Suprapubic skin (tissue), 4 donors: ENCODE measurements around the gene CTNNA2. TPM values are rescaled to one million over a fixed set of nuclear protein-coding genes. Genes with fewer than 3 reads are reported as not detected.

Source experiments
- DNase-seq, 2 donors: peaks; one replicate each; pipeline ENCODE4 v3.0.0-alpha.2; 2019; ENCODE audit warnings: low spot score in 2 of 2
- H3K27ac ChIP-seq: fragments of 200-600 bp; sonication (generic); one replicate; pipeline ENCODE4 v1.5.1; 2019
- H3K27me3 ChIP-seq: fragments of 200-600 bp; sonication (generic); one replicate; pipeline ENCODE4 v1.5.1; 2019
- H3K36me3 ChIP-seq: fragments of 200-600 bp; sonication (generic); one replicate; pipeline ENCODE4 v1.5.1; 2019
- H3K4me1 ChIP-seq: fragments of 200-600 bp; sonication (generic); one replicate; pipeline ENCODE4 v1.5.1; 2019
- H3K4me3 ChIP-seq: fragments of 200-600 bp; sonication (generic); one replicate; pipeline ENCODE4 v1.5.1; 2019; ENCODE audit warnings: mild to moderate bottlenecking
- H3K9me3 ChIP-seq: fragments of 200-600 bp; sonication (generic); one replicate; pipeline ENCODE4 v1.5.1; 2019
- EP300 ChIP-seq: sonication (generic); formaldehyde crosslinking; IDR thresholded peaks from one replicate; pipeline ENCODE4 v1.6.1; 2017; ENCODE audit warnings: antibody characterized with exemption
- POLR2A ChIP-seq, 2 donors: fragments of 450-650 bp; IDR thresholded peaks; one replicate each; pipeline ENCODE4 v1.6.1; 2017; ENCODE audit warnings: antibody characterized with exemption in 2 of 2, mild to moderate bottlenecking in 2 of 2, moderate library complexity in 2 of 2
- POLR2AphosphoS5 ChIP-seq, 3 donors: sonication (generic); formaldehyde crosslinking; IDR thresholded peaks; one replicate each; pipeline ENCODE4 v1.6.1; 2017; ENCODE audit warnings: antibody characterized with exemption in 3 of 3
- WGBS: methylation state at CpG from one replicate; pipeline ENCODE4 v1.1.5; 2018; 5-methylcytosine and 5-hydroxymethylcytosine counted together
- total RNA-seq, 4 donors: library from RNA; depleted of rRNA; stranded (reverse); fragments of >200 nt; gene quantifications; one replicate each; pipeline ENCODE4 v1.1.0, GENCODE V29; 2016
- TF ChIP-seq, protein P1 (sequence below), 2 donors: fragments of 200-600 bp in 1 of 2; fragments of 450-650 bp in 1 of 2; sonication (generic) in 1 of 2; IDR thresholded peaks; one replicate each; pipeline ENCODE4 v1.5.1; 2016 to 2019; ENCODE audit warnings: antibody characterized with exemption in 2 of 2, mild to moderate bottlenecking in 1 of 2, moderate library complexity in 1 of 2

Gene CTNNA2
- total RNA-seq, 4 donors from 2014 or later: 0.15 to 0.21 TPM; not detected in 2

- H3K4me3 ChIP-seq: no peak overlapping the region
- H3K4me1 ChIP-seq: no peaks in the 10 kb centered on the region
- no peak overlapping the region for H3K27ac ChIP-seq
- WGBS: 75% methylated on average over 5 of the region's 5 CpGs
- no peaks in the 10 kb centered on the region for H3K9me3 ChIP-seq
- H3K27me3 ChIP-seq: no peaks in the 10 kb centered on the region
- DNase-seq: no peak
- no peaks in the 10 kb centered on the region for H3K36me3 ChIP-seq
- no peak for TF ChIP-seq POLR2A (IDR thresholded peaks at IDR 0.05)
- TF ChIP-seq, protein P1, sequence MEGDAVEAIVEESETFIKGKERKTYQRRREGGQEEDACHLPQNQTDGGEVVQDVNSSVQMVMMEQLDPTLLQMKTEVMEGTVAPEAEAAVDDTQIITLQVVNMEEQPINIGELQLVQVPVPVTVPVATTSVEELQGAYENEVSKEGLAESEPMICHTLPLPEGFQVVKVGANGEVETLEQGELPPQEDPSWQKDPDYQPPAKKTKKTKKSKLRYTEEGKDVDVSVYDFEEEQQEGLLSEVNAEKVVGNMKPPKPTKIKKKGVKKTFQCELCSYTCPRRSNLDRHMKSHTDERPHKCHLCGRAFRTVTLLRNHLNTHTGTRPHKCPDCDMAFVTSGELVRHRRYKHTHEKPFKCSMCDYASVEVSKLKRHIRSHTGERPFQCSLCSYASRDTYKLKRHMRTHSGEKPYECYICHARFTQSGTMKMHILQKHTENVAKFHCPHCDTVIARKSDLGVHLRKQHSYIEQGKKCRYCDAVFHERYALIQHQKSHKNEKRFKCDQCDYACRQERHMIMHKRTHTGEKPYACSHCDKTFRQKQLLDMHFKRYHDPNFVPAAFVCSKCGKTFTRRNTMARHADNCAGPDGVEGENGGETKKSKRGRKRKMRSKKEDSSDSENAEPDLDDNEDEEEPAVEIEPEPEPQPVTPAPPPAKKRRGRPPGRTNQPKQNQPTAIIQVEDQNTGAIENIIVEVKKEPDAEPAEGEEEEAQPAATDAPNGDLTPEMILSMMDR (IDR thresholded peaks at IDR 0.05): no peak
- TF ChIP-seq EP300: no peak
- TF ChIP-seq POLR2AphosphoS5 (IDR thresholded peaks at IDR 0.05): no peak
Measured at GRCh38 chr2:79966369-79966768, 453.5 kb downstream of the CTNNA2 start.

DNA sequence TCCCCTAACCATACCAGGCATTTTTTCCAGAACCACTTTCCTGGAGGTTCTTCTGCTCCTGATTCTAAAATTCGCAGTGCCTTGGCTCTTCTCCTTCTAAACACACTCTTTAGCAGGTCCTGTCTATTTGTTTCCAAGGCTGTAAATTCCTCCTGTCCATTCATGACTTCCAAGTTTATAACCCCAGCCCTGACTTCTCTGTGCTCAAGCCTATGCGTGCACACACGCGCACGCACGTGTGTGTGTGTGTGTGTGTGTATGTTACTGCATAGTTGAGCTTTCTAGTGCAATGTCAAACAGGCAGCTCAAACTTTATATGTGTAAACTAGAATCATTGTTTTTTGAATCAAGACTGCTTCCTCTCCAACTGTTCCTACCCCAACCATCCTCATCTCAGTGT lies 454.0 kb downstream of the CTNNA2 start:
- Histone ChIP-seq H3K4me1 (no peaks in the 10 kb centered on the region), H3K27me3 (no peaks in the 10 kb centered on the region), H3K4me3 (no peak overlapping the region), H3K9me3 (no peaks in the 10 kb centered on the region), H3K27ac (no peak overlapping the region), H3K36me3 (no peaks in the 10 kb centered on the region)
- no peak for TF ChIP-seq POLR2AphosphoS5 (IDR thresholded peaks at IDR 0.05)
- TF ChIP-seq EP300: no peak
- no peak for TF ChIP-seq POLR2A (IDR thresholded peaks at IDR 0.05)
- TF ChIP-seq, protein P1 (IDR thresholded peaks at IDR 0.05): no peak
- no peak for DNase-seq
- WGBS: 64% methylated on average over 6 of the region's 6 CpGs

GRCh38 chr2:79971807-79972206 lies 459.0 kb downstream of the CTNNA2 start:
- WGBS: 82% methylated on average over 2 of the region's 2 CpGs
- TF ChIP-seq, protein P1 (IDR thresholded peaks at IDR 0.05): no peak
- no peak for TF ChIP-seq POLR2A (IDR thresholded peaks at IDR 0.05)
- no peak for TF ChIP-seq EP300
- no peak for TF ChIP-seq POLR2AphosphoS5 (IDR thresholded peaks at IDR 0.05)
- DNase-seq: no peak

GRCh38 chr2:79972661-79973060 lies 459.8 kb downstream of the CTNNA2 start:
- 62% methylated on average over 4 of the region's 4 CpGs for WGBS

More at GRCh38 chr2:79971807-79972206, 459.0 kb downstream of the CTNNA2 start:
- no peak overlapping the region for H3K4me3 ChIP-seq
- H3K27me3 ChIP-seq: no peaks in the 10 kb centered on the region
- no peaks in the 10 kb centered on the region for H3K4me1 ChIP-seq
- no peak overlapping the region for H3K27ac ChIP-seq
- H3K9me3 ChIP-seq: no peaks in the 10 kb centered on the region
- H3K36me3 ChIP-seq: no peaks in the 10 kb centered on the region

DNA sequence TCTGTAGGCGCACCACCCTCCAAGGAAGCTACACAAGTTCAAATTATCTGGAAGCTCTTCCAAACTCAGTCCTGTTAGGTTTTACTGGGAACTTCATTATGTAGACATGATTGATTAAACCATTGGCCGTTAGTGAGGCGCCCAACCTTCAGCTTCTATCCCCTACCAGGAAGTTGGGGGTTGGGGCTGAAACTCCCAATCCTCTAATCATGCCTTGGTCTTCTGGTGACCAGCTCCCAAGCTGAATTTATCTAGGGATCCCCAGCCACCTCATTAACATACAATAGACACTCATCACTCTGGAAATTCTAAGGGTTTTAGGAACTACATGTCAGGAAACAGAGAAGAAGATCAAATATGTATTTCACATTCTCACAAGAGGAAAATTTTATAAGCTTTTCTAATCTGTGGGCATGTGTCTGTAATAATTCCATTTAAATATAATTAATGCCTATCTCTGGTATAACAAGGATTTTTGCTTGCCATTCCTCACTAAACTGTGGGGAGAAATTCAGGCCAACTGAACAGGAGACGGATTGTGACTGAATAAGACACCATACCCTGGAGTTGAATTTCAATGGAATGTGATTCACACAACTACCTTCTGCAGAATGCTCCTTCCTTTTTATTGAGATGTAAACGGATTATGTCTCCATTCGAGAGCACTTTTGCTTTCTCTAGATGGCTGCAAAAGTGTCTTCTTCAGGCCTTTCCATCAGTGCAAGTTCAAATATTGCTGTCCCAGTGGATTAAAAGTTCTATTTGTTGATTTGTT lies 463.1 kb downstream of the CTNNA2 start:
- WGBS: 75% methylated on average over 6 of the region's 6 CpGs
- H3K27me3 ChIP-seq: no peaks in the 10 kb centered on the region
- no peaks in the 10 kb centered on the region for H3K4me1 ChIP-seq
- no peaks in the 10 kb centered on the region for H3K36me3 ChIP-seq
- DNase-seq: no peak
- no peaks in the 10 kb centered on the region for H3K9me3 ChIP-seq
- no peak for TF ChIP-seq POLR2A (IDR thresholded peaks at IDR 0.05)
- TF ChIP-seq POLR2AphosphoS5 (IDR thresholded peaks at IDR 0.05): no peak
- TF ChIP-seq, protein P1 (IDR thresholded peaks at IDR 0.05): no peak
- no peak for TF ChIP-seq EP300
- H3K27ac ChIP-seq: no peak overlapping the region
- H3K4me3 ChIP-seq: no peak overlapping the region

More at GRCh38 chr2:79972661-79973060, 459.8 kb downstream of the CTNNA2 start:
- TF ChIP-seq POLR2AphosphoS5 (IDR thresholded peaks at IDR 0.05): no peak
- TF ChIP-seq, protein P1 (IDR thresholded peaks at IDR 0.05): no peak
- no peak for TF ChIP-seq POLR2A (IDR thresholded peaks at IDR 0.05)
- no peak for TF ChIP-seq EP300
- no peak for DNase-seq
- Histone ChIP-seq H3K4me1 (no peaks in the 10 kb centered on the region), H3K9me3 (no peaks in the 10 kb centered on the region), H3K36me3 (no peaks in the 10 kb centered on the region), H3K27me3 (no peaks in the 10 kb centered on the region), H3K4me3 (no peak overlapping the region), H3K27ac (no peak overlapping the region)
